ENCODE data around the gene RRP1. TPM values are rescaled to one million over a fixed set of nuclear protein-coding genes. Genes with fewer than 3 reads are reported as not detected.

Gene RRP1
- total RNA-seq, 2 donors from 2014 or later = 5.7 to 10.0 TPM

- TF ChIP-seq CTCF (IDR thresholded peaks at IDR 0.05) = no peak
- H3K4me3 ChIP-seq = no peak overlapping the region
These were observed 7.5 kb upstream of the RRP1 start for GRCh38 chr21:43781846-43782245.

GRCh38 chr21:43782431-43783097, 6.8 kb upstream of the RRP1 start:
- TF ChIP-seq CTCF (IDR thresholded peaks at IDR 0.05) = no peak

More at GRCh38 chr21:43781846-43782245, 7.5 kb upstream of the RRP1 start:
- no peak overlapping the region for H3K27ac ChIP-seq
- no peak for DNase-seq (ENCODE audit: low spot score)
- no peaks in the 10 kb centered on the region for H3K4me1 ChIP-seq
- no peaks in the 10 kb centered on the region for H3K9me3 ChIP-seq
- H3K36me3 ChIP-seq = no peaks in the 10 kb centered on the region
- H3K27me3 ChIP-seq = no peaks in the 10 kb centered on the region

DNA sequence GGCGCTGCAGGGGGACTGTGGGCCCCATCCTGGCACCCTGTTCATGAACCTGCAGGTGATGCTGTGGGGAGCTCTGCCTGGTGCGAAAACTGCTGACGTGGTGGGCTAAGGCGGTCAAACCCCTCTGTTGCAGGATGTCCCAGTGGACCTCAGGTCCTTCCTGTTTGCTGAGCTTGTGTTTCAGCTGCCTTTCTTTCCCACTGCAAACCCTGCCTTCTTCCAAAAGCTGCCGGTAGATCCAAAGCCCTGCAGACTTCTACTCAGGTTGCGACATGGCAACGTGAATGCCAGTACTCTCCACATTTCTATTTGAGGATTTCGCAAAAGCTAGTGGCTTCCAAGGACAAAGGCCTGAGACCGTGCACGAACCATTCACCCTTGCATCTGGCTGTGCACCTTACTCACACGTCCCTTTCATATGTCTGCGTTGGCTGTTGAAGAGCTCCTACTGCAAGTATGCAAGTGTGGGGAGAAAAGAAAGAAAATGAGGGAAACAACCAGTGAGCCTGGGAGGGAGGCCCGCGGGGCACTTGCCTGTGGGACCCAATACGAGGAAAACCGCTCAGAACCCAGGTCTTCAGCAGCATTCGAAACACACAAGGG, 6.2 kb upstream of the RRP1 start:
- no peak overlapping the region for H3K27ac ChIP-seq
- no peak overlapping the region for H3K4me3 ChIP-seq
- H3K4me1 ChIP-seq = no peaks in the 10 kb centered on the region
- DNase-seq (ENCODE audit: low spot score) = no peak
- no peaks in the 10 kb centered on the region for H3K9me3 ChIP-seq
- H3K27me3 ChIP-seq = no peaks in the 10 kb centered on the region
- H3K36me3 ChIP-seq = no peaks in the 10 kb centered on the region
- no peak for TF ChIP-seq CTCF (IDR thresholded peaks at IDR 0.05)

More at GRCh38 chr21:43782431-43783097, 6.8 kb upstream of the RRP1 start:
- Histone ChIP-seq H3K36me3 (no peaks in the 10 kb centered on the region), H3K4me3 (no peak overlapping the region), H3K27me3 (no peaks in the 10 kb centered on the region), H3K9me3 (no peaks in the 10 kb centered on the region), H3K27ac (no peak overlapping the region), H3K4me1 (no peaks in the 10 kb centered on the region)
- no peak for DNase-seq (ENCODE audit: low spot score)

GRCh38 chr21:43785134-43785533, 4.2 kb upstream of the RRP1 start:
- TF ChIP-seq CTCF (IDR thresholded peaks at IDR 0.05) = no peak
- Histone ChIP-seq H3K27ac (no peak overlapping the region), H3K9me3 (no peaks in the 10 kb centered on the region), H3K36me3 (no peaks in the 10 kb centered on the region), H3K4me1 (peaks cover 0 to 3% of the 10 kb centered on the region in 2 donors), H3K27me3 (no peaks in the 10 kb centered on the region), H3K4me3 (no peak overlapping the region)
- no peak for DNase-seq (ENCODE audit: low spot score)

- Histone ChIP-seq H3K27me3 (no peaks in the 10 kb centered on the region), H3K9me3 (no peaks in the 10 kb centered on the region), H3K4me3 (no peak overlapping the region), H3K27ac (no peak overlapping the region), H3K36me3 (peaks cover 1% of the 10 kb centered on the region), H3K4me1 (peaks cover 0 to 15% of the 10 kb centered on the region in 2 donors)
- no peak for TF ChIP-seq CTCF (IDR thresholded peaks at IDR 0.05)
- no peak for DNase-seq (ENCODE audit: low spot score)
These were observed 3.0 kb upstream of the RRP1 start for GRCh38 chr21:43786300-43786806.
